Neural progenitor cell (in vitro differentiated cells): ENCODE results near the gene APEH.

Experiments
- EZH2 ChIP-seq: fragments of 200-600 bp; sonication (generic); IDR thresholded peaks from 2 replicates; pipeline ENCODE4 v1.6.1; 2017; ENCODE audit warnings: antibody characterized with exemption, mild to moderate bottlenecking, moderate library complexity
- EZH2phosphoT487 ChIP-seq: fragments of 200-600 bp; sonication (generic); IDR thresholded peaks from 2 replicates; pipeline ENCODE4 v1.6.1; 2017; ENCODE audit warnings: antibody characterized with exemption
- TF ChIP-seq, protein P1 (sequence below): fragments of 200-600 bp; sonication (generic); IDR thresholded peaks from 2 replicates; pipeline ENCODE4 v1.5.1; 2017; ENCODE audit warnings: antibody characterized with exemption, mild to moderate bottlenecking

DNA sequence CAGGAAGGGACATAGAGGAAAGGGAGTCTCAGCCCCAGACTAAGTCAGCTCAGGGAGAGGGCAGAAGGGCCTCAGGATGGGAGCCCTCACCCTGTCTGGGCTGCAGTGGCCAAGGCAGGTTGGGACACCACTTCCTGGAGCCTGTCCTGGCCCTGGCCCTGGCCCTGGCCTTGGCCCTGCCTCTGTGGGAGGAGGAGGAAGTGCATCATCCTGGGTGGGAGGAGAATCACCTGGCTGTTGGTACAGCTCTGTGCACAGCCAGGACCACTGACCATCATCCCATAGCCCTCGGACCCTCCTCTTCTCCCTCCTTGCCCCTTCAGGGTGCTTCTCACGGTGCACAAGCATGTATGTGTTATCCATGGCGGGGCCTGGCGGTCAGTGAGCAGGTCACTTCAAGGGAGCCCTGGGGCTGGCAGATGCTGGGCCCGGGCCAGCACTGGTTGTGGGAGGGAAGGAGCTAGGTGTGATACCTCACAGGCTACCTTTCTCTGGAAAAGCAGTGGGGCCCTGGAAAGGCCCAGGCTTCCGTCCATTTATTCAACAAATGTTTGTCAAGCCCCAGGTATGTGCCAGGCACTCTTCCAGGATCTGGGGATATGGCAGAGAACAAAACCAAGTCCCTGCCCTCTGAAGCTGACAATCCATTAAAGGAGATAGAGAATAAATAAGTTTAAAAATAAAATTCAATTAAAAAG is 8.2 kb upstream of the APEH start:
- TF ChIP-seq, protein P1, sequence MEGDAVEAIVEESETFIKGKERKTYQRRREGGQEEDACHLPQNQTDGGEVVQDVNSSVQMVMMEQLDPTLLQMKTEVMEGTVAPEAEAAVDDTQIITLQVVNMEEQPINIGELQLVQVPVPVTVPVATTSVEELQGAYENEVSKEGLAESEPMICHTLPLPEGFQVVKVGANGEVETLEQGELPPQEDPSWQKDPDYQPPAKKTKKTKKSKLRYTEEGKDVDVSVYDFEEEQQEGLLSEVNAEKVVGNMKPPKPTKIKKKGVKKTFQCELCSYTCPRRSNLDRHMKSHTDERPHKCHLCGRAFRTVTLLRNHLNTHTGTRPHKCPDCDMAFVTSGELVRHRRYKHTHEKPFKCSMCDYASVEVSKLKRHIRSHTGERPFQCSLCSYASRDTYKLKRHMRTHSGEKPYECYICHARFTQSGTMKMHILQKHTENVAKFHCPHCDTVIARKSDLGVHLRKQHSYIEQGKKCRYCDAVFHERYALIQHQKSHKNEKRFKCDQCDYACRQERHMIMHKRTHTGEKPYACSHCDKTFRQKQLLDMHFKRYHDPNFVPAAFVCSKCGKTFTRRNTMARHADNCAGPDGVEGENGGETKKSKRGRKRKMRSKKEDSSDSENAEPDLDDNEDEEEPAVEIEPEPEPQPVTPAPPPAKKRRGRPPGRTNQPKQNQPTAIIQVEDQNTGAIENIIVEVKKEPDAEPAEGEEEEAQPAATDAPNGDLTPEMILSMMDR: no peak
- no peak for TF ChIP-seq EZH2
- TF ChIP-seq EZH2phosphoT487: no peak
